Fibroblast of pulmonary artery (primary cell): ENCODE data around the gene RAB29.
"Not testable (repeated sequence)": the region's sequence is repeated elsewhere in the genome, so short reads cannot be mapped to it uniquely, and the experiment has no call there.

Experiments
- DNase-seq: peaks from one replicate; pipeline ENCODE4 v3.0.0-alpha.2; 2010; ENCODE audit warnings: low read depth
- H3K4me3 ChIP-seq: replicated peaks from 2 replicates; pipeline ENCODE4 v1.5.1; 2011; ENCODE audit warnings: low read depth, mild to moderate bottlenecking, control low read depth, low read length, moderate library complexity
- TF ChIP-seq, protein P1 (sequence below): IDR thresholded peaks from 2 replicates; pipeline ENCODE4 v1.5.1; 2011; ENCODE audit warnings: mild to moderate bottlenecking, control low read depth, low read length, inconsistent platforms; ENCODE audit errors: missing control alignments

RAB29 gene

DNA sequence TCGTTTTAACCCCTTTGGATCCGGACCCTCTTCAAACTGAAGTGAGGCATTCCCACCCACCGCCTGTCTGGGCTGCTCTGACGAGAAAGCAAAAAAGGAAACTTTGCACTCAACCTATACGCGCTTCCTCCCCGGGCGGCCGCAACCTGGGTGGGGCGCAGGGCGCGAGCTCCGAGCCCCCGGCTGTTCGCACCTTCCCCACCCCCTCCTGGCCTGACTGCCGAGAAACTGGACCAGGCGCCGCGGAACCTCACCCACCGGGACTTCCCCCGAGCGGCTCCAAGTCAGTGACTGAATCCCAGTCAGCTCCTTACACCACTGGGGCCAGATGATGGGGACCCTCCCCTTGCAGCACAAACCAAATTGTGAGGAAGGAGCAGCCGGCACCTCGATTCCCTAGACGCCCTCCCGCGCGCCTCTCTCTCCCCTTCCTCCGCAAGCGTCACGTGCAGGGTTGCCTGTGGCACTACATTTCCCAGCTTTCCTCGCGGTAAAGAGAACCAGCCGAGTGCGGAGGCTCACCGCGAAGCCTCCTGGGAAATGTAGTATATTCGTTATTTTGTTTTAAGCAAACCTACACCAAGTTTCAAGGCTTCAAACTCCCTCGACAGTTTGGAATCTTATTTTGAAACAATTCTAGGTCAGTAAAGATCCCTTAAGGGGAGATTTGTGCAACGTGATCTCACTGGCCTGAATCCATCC is at the start of gene RAB29:
Gene RAB29, minus strand, starts transcription at position 468 of the 702 bp plus-strand sequence. CDS start 526 bp downstream, outside the sequence.
- TF ChIP-seq, protein P1, sequence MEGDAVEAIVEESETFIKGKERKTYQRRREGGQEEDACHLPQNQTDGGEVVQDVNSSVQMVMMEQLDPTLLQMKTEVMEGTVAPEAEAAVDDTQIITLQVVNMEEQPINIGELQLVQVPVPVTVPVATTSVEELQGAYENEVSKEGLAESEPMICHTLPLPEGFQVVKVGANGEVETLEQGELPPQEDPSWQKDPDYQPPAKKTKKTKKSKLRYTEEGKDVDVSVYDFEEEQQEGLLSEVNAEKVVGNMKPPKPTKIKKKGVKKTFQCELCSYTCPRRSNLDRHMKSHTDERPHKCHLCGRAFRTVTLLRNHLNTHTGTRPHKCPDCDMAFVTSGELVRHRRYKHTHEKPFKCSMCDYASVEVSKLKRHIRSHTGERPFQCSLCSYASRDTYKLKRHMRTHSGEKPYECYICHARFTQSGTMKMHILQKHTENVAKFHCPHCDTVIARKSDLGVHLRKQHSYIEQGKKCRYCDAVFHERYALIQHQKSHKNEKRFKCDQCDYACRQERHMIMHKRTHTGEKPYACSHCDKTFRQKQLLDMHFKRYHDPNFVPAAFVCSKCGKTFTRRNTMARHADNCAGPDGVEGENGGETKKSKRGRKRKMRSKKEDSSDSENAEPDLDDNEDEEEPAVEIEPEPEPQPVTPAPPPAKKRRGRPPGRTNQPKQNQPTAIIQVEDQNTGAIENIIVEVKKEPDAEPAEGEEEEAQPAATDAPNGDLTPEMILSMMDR = no peak

GRCh38 chr1:205824180-205824579 is 48.9 kb upstream of the RAB29 start:
- DNase-seq = no peak
- TF ChIP-seq, protein P1 = no peak
- no peak overlapping the region for H3K4me3 ChIP-seq

More for the DNA sequence above, at the start of gene RAB29:
- DNase-seq = peak; percentile 87
- H3K4me3 ChIP-seq = peak within 1 kb of the TSS; percentile 82

DNA sequence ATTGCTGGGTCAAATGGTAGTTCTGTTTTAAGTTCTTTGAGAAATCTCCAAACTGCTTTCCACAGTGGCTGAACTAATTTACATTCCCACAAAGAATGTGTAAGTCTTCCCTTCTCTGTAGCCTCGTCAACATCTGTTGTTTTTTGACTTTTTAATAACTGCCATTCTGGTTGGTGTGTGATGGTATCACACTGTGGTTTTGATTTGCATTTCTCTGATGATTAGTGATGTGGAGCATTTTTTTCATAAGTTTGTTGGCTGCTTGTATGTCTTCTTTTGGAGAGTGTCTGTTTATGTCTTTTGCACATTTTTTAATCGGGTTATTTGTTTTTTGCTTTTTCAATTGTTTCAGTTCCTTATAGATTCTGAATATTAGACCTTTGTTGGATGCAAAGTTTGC is 48.0 kb upstream of the RAB29 start:
- H3K4me3 ChIP-seq, DNase-seq: not testable (repeated sequence)

DNA sequence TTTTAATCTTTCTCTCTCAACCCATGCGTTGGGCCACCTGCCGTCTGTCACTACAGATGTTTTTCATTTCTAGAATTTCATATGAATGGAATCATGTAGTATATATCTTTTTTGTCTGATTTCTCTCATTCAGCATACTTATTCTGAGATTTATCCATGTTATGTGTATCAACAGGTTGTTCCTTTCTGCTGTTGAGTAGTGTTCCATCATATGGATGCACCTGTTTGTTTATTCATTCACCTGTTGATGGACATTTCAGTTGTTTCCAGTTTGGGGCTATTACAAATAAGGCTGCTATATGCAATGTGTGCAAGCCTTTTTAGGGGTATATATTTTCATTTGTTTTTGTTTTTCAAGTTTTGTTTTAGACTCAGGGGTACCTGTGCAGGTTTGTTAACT is 47.1 kb upstream of the RAB29 start:
- H3K4me3 ChIP-seq = no peak overlapping the region
- no peak for DNase-seq
- TF ChIP-seq, protein P1 = no peak

- no peak overlapping the region for H3K4me3 ChIP-seq
- DNase-seq = no peak
- TF ChIP-seq, protein P1 = no peak
Observed at GRCh38 chr1:205817988-205818387, 42.7 kb upstream of the RAB29 start.

GRCh38 chr1:205817364-205817763 is 42.1 kb upstream of the RAB29 start:
- no peak overlapping the region for H3K4me3 ChIP-seq
- TF ChIP-seq, protein P1 = no peak
- DNase-seq = no peak

DNA sequence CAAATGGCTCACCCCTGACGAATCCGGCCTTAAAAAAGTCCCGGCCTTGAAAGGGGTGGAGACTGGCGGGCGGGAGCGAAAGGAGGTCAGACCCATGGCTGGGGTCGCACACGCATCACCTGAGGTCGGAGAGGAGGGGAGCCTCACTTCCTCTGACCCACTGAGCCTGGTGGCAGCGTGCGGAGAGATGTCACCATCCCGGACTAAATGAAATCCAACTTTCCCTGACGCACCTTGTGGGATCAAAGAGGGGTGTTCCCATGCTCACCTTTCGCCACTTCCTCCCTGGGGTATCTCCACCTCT is 38.4 kb upstream of the RAB29 start:
- TF ChIP-seq, protein P1 = no peak
- H3K4me3 ChIP-seq = peak overlapping the region; percentile 61
- no peak for DNase-seq
